Measurements from ENCODE around the gene SLC17A8. TPM values are rescaled to one million over a fixed set of nuclear protein-coding genes. Genes with fewer than 3 reads are reported as not detected.

SLC17A8 gene
- total and polyA plus RNA-seq, 2 donors (not counting 1 experiment from before 2014, with no cell fraction given), result not detected

DNA sequence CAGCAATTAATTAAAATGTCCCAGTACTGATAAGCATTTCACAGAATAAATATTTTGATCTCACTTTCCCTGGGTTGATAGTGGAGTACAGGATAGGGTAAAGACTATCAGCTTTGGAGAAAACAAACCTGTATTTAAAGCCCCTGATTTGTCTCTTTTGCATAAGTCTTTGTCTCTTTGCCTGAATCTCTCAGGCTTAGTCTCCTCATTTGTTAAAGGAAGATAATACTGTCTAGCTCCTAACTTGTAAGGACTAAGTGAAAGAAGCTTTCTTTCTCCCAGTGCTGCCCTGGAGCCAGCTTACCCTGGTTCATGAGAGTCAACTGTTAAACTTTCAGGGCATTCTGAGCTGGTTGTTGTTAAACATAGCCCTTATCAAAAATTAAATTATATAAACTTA is 111.3 kb downstream of the SLC17A8 start:
- H3K9me3 ChIP-seq (ENCODE audit: control insufficient read depth, insufficient read depth, low read depth, low read length), result no peaks in the 10 kb centered on the region
- no peaks in the 10 kb centered on the region for H3K79me2 ChIP-seq (ENCODE audit: control insufficient read depth, insufficient read depth, low read length)
- no peaks in the 10 kb centered on the region for H3K36me3 ChIP-seq (ENCODE audit: control insufficient read depth, insufficient read depth, low read length)
- H3K4me1 ChIP-seq (ENCODE audit: control insufficient read depth, extremely low read depth, insufficient read depth, low read length), result peaks cover under 1% of the 10 kb centered on the region
- no peaks in the 10 kb centered on the region for H3K27me3 ChIP-seq (ENCODE audit: control insufficient read depth, insufficient read depth, low read length)
- H2AFZ ChIP-seq (ENCODE audit: low read length), result no peak overlapping the region
- H3K9ac ChIP-seq (ENCODE audit: insufficient read depth, low read length), result no peak overlapping the region
- no peak for TF ChIP-seq EZH2 (IDR thresholded peaks at IDR 0.05; ENCODE audit: low read length, missing control alignments)
- TF ChIP-seq, protein P1, sequence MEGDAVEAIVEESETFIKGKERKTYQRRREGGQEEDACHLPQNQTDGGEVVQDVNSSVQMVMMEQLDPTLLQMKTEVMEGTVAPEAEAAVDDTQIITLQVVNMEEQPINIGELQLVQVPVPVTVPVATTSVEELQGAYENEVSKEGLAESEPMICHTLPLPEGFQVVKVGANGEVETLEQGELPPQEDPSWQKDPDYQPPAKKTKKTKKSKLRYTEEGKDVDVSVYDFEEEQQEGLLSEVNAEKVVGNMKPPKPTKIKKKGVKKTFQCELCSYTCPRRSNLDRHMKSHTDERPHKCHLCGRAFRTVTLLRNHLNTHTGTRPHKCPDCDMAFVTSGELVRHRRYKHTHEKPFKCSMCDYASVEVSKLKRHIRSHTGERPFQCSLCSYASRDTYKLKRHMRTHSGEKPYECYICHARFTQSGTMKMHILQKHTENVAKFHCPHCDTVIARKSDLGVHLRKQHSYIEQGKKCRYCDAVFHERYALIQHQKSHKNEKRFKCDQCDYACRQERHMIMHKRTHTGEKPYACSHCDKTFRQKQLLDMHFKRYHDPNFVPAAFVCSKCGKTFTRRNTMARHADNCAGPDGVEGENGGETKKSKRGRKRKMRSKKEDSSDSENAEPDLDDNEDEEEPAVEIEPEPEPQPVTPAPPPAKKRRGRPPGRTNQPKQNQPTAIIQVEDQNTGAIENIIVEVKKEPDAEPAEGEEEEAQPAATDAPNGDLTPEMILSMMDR (conservative IDR thresholded peaks at IDR 0.05 in 1 of 2, IDR thresholded peaks at IDR 0.05 in 1 of 2; ENCODE audit: low read depth in 1 of 2, low read length in 2 of 2), result no peak
- H3K27ac ChIP-seq (ENCODE audit: insufficient read depth, low read length), result no peak overlapping the region
- no peak for DNase-seq (ENCODE audit: low read depth in 2 of 2)
- H4K20me1 ChIP-seq (ENCODE audit: control insufficient read depth, extremely low read depth, insufficient read depth, low read length), result no peaks in the 10 kb centered on the region
- no peak overlapping the region for H3K4me2 ChIP-seq (ENCODE audit: extremely low read depth, insufficient read depth, low read length)
- no peak overlapping the region for H3K4me3 ChIP-seq (replicated peaks in 1 of 4; ENCODE audit: control extremely low read depth in 1 of 4, insufficient read depth in 1 of 4, low read depth in 3 of 4, low read length in 4 of 4)

Other genes with a start within 250 kb of the SLC17A8 start
- gene BLTP3B, start 214.2 kb upstream of the SLC17A8 start, total RNA-seq, result 38.3 and 44.4 TPM in 2 replicates
- 30.0 and 37.2 TPM in 2 replicates for gene BLTP3B, start 214.2 kb upstream of the SLC17A8 start, polyA plus RNA-seq
- gene ACTR6, start 156.3 kb upstream of the SLC17A8 start, total RNA-seq, result 13.9 and 16.5 TPM in 2 replicates
- 23.8 and 34.3 TPM in 2 replicates for gene ACTR6, start 156.3 kb upstream of the SLC17A8 start, polyA plus RNA-seq
- gene DEPDC4, start 90.0 kb upstream of the SLC17A8 start, total RNA-seq, result 1.0 and 1.2 TPM in 2 replicates
- gene DEPDC4, start 90.0 kb upstream of the SLC17A8 start, polyA plus RNA-seq, result 1.3 and 1.9 TPM in 2 replicates
- gene SCYL2, start 89.9 kb upstream of the SLC17A8 start, total RNA-seq, result 37.5 and 47.9 TPM in 2 replicates
- gene SCYL2, start 89.9 kb upstream of the SLC17A8 start, polyA plus RNA-seq, result 34.6 and 43.0 TPM in 2 replicates
- gene NR1H4, start 116.8 kb downstream of the SLC17A8 start, total RNA-seq, result not detected in 2 replicates
- gene NR1H4, start 116.8 kb downstream of the SLC17A8 start, polyA plus RNA-seq, result not detected in 2 replicates
- 18.7 and 33.4 TPM in 2 replicates for gene GAS2L3, start 216.6 kb downstream of the SLC17A8 start, total RNA-seq
- gene GAS2L3, start 216.6 kb downstream of the SLC17A8 start, polyA plus RNA-seq, result 13.2 and 20.3 TPM in 2 replicates